CD1c-positive myeloid dendritic cell (primary cell): ENCODE results near the gene ACTR1B.
"Not testable (repeated sequence)": the region's sequence is repeated elsewhere in the genome, so short reads cannot be mapped to it uniquely, and the experiment has no call there.

Experiments
- DNase-seq: peaks from one replicate; pipeline ENCODE4 v3.0.0-alpha.2; 2016; ENCODE audit errors: extremely low spot score

ACTR1B gene

DNA sequence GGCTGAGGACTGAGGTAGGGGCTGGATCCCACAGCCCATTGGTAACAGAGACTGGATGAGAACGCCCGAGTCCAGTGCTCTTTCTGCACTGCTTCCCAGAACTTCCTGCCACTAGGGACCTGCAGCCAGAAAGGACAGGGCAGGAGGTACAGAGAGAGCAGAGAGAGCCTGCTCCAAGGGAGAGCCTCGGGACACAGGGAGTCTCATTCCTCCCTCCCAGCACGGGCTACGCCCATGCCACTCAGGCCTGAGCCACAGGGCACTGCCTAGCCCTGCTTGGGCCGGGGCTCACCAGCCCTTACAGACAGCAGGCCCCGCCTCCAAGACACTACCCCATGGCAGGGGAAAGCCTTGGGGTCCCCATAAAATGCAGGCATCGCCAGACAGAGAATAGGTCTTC lies 48.1 kb downstream of the ACTR1B start:
- not testable (repeated sequence) for DNase-seq

DNA sequence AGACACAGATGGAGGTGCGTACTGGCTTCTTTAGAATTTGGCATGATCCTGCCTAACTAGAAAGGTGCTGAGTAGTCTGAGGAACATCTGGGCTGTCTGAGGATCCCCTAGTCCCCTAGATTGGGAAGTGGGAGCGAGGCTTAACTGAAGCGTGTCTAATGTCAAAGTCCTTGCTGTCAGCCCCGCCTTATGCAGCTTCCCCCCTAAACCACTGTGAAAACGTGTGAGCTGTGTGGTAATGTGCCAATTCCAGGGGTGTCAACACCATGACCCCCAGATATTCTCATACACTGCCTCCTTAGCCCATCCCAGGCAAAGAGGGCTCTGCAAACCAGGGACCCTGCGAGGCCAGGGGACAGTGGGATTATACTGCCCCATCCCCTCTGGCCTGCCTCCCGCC lies 51.9 kb downstream of the ACTR1B start:
- DNase-seq, result not testable (repeated sequence)

DNA sequence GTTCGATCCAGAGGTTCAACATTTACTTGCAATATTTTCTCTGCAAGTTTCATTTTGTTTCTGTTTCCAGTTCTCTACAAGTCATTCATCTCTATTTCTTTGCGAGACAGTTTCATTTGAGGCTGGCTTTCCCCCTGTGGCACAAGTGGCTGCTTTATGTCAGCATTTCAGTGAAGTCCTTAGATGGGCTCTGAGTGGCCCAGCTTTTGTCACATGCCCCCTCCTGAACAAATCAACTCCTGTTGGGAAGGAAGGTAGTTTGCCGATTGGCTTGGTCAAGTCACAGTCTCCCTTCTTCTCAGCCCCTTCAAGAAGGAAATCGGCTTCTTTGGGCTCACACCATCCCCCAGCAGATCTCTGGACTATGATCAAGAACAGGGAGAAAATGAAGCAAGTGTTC lies 55.1 kb downstream of the ACTR1B start:
- DNase-seq, result not testable (repeated sequence)
